SK-N-MC (cell line): ENCODE data around the gene RPL10A.

Experiments used
- EZH2 ChIP-seq: fragments of 200-600 bp; sonication (generic); IDR thresholded peaks from one replicate; pipeline ENCODE4 v1.6.1; 2017; ENCODE audit warnings: antibody characterized with exemption
- POLR2AphosphoS5 ChIP-seq: IDR thresholded peaks from 2 replicates; pipeline ENCODE4 v1.6.1; 2012; ENCODE audit warnings: mild to moderate bottlenecking, low read depth, low read length, borderline replicate concordance

GRCh38 chr6:35512006-35512405 lies 43.8 kb downstream of the RPL10A start:
- no peak for TF ChIP-seq POLR2AphosphoS5
- TF ChIP-seq EZH2: no peak
